GM18511 (cell line): ENCODE measurements around the gene PLPPR1.

Experiments
- ATAC-seq: cut with Tn5 transposase; IDR thresholded peaks from one replicate; pipeline ENCODE4 v1.9.1; 2021; ENCODE audit warnings: mild to moderate bottlenecking, moderate library complexity; ENCODE audit not compliant: unreplicated experiment

PLPPR1 gene

GRCh38 chr9:101028346-101029314 lies at the start of gene PLPPR1:
Gene PLPPR1, plus strand, starts transcription at chr9:101028727.
- no peak for ATAC-seq

GRCh38 chr9:100989731-100990130 lies 38.8 kb upstream of the PLPPR1 start:
- ATAC-seq: no peak

GRCh38 chr9:100990605-100991381 lies 37.7 kb upstream of the PLPPR1 start:
- ATAC-seq: no peak

GRCh38 chr9:100992632-100993031 lies 35.9 kb upstream of the PLPPR1 start:
- ATAC-seq: no peak

GRCh38 chr9:100999906-101000544 lies 28.5 kb upstream of the PLPPR1 start:
- no peak for ATAC-seq

- ATAC-seq: no peak
Measured at GRCh38 chr9:101005246-101005645, 23.3 kb upstream of the PLPPR1 start.

- ATAC-seq: no peak
Measured at GRCh38 chr9:101014566-101014965, 14.0 kb upstream of the PLPPR1 start.

- no peak for ATAC-seq
Measured at GRCh38 chr9:101018467-101018866, 10.1 kb upstream of the PLPPR1 start.

- no peak for ATAC-seq
Measured at GRCh38 chr9:101022704-101023103, 5.8 kb upstream of the PLPPR1 start.

GRCh38 chr9:101025940-101026339 lies 2.6 kb upstream of the PLPPR1 start:
- no peak for ATAC-seq

GRCh38 chr9:101026824-101027223 lies 1.7 kb upstream of the PLPPR1 start:
- ATAC-seq: no peak

- no peak for ATAC-seq
Measured at GRCh38 chr9:101027236-101027635, 1.3 kb upstream of the PLPPR1 start.

- no peak for ATAC-seq
Measured at GRCh38 chr9:101027733-101028345, 688 bp upstream of the PLPPR1 start.

- no peak for ATAC-seq
Measured at GRCh38 chr9:101029315-101030085, 973 bp downstream of the PLPPR1 start.

GRCh38 chr9:101030086-101030391 lies 1.5 kb downstream of the PLPPR1 start:
- no peak for ATAC-seq

GRCh38 chr9:101032426-101032825 lies 3.9 kb downstream of the PLPPR1 start:
- no peak for ATAC-seq

- no peak for ATAC-seq
Measured at GRCh38 chr9:101034222-101034621, 5.7 kb downstream of the PLPPR1 start.

- ATAC-seq: no peak
Measured at GRCh38 chr9:101035098-101035497, 6.6 kb downstream of the PLPPR1 start.

GRCh38 chr9:101037430-101037829 lies 8.9 kb downstream of the PLPPR1 start:
- no peak for ATAC-seq

- ATAC-seq: no peak
Measured at GRCh38 chr9:101038488-101038887, 10.0 kb downstream of the PLPPR1 start.
